Dendritic cell treated with granulocyte-macrophage colony-stimulating factor and Interleukin-4, amounts not matched to agents 40 ng/mL and 50 ng/mL, for 4 days (primary cell): ENCODE measurements around the gene PDE10A.
"Not testable (repeated sequence)": the region's sequence is repeated elsewhere in the genome, so short reads cannot be mapped to it uniquely, and the experiment has no call there.

Source experiments
- H3K27ac Mint-ChIP-seq: one replicate; pipeline ENCODE4 v1.8.0; 2022; ENCODE audit warnings: mild to moderate bottlenecking, mixed read lengths
- H3K27me3 Mint-ChIP-seq: one replicate; pipeline ENCODE4 v1.8.0; 2022; ENCODE audit warnings: mild to moderate bottlenecking, mixed read lengths
- H3K36me3 Mint-ChIP-seq: one replicate; pipeline ENCODE4 v1.8.0; 2022; ENCODE audit warnings: low read depth, mixed read lengths
- H3K4me1 Mint-ChIP-seq: one replicate; pipeline ENCODE4 v1.8.0; 2022; ENCODE audit warnings: low read depth, mixed read lengths
- H3K4me3 Mint-ChIP-seq: one replicate; pipeline ENCODE4 v1.8.0; 2022; ENCODE audit warnings: mild to moderate bottlenecking, moderate library complexity, mixed read lengths
- H3K9me3 Mint-ChIP-seq: one replicate; pipeline ENCODE4 v1.8.0; 2022; ENCODE audit warnings: mixed read lengths
- intact Hi-C: fragments of 100-400 bp; cut with micrococcal nuclease; formaldehyde crosslinking; loops from one replicate; pipeline ENCODE4 v1.15.0; 2022

The PDE10A gene

DNA sequence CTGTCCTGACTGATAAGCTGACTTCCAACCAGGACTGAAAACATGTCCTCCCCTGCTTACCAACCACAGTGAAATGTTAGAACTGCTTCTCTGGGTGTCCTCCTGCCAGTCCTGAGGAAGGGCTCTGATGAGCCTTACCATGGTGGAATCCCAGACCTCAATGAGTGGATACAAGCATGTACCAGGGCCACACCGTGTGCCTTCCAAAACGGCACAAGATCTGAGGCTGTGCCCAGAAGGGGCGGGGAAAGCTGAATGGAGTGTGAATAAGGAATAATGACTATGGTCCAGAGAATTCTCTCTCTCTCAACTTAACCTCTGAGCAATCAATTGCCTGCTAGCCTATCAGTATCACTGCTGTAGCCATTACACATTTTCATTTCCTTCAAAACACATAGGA, 51.7 kb downstream of the PDE10A start:
- H3K27ac Mint-ChIP-seq: no peak overlapping the region
- no peaks in the 10 kb centered on the region for H3K9me3 Mint-ChIP-seq
- H3K27me3 Mint-ChIP-seq: no peaks in the 10 kb centered on the region
- H3K36me3 Mint-ChIP-seq: no peaks in the 10 kb centered on the region
- H3K4me3 Mint-ChIP-seq: no peak overlapping the region
- intact Hi-C loops: no loop called here
- H3K4me1 Mint-ChIP-seq: no peaks in the 10 kb centered on the region

DNA sequence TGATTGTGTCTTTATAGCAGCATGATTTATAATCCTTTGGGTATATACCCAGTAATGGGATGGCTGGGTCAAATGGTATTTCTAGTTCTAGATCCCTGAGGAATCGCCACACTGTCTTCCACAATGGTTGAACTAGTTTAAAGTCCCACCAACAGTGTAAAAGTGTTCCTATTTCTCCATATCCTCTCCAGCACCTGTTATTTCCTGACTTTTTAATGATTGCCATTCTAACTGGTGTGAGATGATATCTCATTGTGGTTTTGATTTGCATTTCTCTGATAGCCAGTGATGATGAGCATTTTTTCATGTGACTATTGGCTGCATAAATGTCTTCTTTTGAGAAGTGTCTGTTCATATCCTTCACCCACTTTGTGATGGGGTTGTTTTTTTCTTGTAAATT, 54.5 kb downstream of the PDE10A start:
- H3K4me3 Mint-ChIP-seq, intact Hi-C loops, H3K36me3 Mint-ChIP-seq, H3K4me1 Mint-ChIP-seq, H3K27me3 Mint-ChIP-seq, H3K9me3 Mint-ChIP-seq, H3K27ac Mint-ChIP-seq: not testable (repeated sequence)

DNA sequence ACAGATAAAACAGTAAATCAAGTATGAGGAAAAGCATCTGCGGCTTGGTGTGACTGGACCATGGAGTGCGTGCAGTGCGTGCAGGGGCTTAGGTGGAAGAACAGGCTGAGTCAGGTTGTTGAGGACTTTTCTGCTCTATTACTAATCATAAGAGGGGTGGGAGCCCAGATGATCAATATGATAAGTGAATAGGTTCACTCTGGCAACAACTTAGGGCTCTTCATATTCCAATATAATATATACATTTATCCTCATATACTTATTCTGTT, 56.4 kb downstream of the PDE10A start:
- Mint-ChIP-seq H3K27me3 (no peaks in the 10 kb centered on the region), H3K9me3 (no peaks in the 10 kb centered on the region)

DNA sequence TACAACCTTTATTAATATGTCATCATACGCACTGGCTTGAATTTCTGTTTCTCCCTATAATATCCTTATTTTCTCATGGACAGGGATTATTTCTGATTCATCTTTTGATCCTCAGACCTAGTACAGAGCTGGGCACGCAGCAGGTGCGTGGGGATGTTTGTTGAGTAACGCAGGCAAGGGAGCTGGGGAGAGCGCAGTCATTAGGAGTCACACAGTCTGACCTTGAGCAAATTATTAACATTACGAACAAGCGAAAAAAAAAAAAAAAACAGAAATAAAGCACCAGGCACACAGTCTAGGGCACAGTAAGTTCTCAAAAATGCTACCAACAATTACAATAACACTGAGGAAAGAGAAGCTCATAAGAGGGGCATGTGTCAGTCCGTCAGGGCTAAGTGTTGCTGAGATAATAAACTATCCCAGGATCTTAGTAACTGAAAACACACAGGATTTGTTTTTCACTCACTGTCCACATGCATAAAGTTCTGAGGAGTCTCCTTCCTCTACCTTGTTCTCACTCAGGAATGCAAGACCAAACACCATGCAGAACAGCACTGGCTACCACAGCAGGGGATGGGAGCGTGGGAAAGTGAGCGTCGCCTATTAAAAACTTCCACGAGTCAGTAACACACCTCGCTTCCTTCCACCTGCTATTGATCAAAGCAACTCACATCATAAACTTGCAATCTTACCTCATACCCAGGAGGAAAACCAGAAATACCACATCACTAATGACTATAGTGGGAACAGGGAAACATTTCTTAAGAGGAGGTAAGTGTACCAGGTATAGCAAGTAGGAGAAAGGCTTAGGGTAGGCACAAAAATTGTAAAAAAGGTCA, 56.9 kb downstream of the PDE10A start:
- Mint-ChIP-seq H3K27ac (no peak overlapping the region), H3K4me1 (no peaks in the 10 kb centered on the region), H3K9me3 (peaks cover under 1% of the 10 kb centered on the region)

More for the DNA sequence above, 56.4 kb downstream of the PDE10A start:
- Mint-ChIP-seq H3K36me3 (no peaks in the 10 kb centered on the region), H3K27ac (no peak overlapping the region), H3K4me1 (no peaks in the 10 kb centered on the region), H3K4me3 (no peak overlapping the region)
- intact Hi-C loops: no loop called here

DNA sequence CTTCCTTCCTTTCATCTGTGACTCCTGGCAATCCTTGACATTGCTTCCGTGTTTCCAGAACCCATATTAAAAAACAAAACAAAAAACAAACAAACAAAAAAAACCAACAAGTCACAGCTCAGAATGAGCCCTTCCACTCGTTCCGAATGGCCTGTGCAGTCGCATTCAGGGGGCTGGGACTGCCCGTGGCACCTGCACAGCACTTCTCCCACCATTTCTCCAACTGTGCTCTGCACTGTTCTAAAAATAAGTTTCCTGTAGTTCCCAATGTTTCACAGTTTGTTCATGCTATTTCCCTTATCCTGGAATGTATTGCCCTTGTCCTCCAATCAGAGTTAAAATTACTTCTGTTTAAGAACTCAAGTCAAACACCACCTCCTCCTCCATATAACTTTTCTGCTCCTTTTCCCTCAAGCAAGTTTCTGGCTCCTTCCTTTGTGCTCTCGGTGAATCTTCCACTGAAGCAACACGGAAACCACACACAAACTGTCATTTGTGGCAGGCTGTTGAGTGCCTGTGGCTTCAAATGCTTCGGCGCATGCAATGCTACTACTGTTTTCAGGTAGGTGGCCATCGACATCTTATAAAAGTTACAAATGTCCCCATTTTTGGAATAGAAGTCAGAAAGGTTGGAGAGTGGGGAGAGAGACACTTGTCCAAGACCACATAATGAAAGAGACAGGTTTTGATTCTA, 57.7 kb downstream of the PDE10A start:
- Mint-ChIP-seq H3K4me1 (no peaks in the 10 kb centered on the region), H3K27ac (no peak overlapping the region), H3K27me3 (no peaks in the 10 kb centered on the region), H3K36me3 (no peaks in the 10 kb centered on the region), H3K4me3 (no peak overlapping the region), H3K9me3 (peaks cover 8% of the 10 kb centered on the region)
- intact Hi-C loops: no loop called here

More for the DNA sequence above, 56.9 kb downstream of the PDE10A start:
- no peak overlapping the region for H3K4me3 Mint-ChIP-seq
- H3K27me3 Mint-ChIP-seq: no peaks in the 10 kb centered on the region
- intact Hi-C loops: no loop called here
- H3K36me3 Mint-ChIP-seq: no peaks in the 10 kb centered on the region

DNA sequence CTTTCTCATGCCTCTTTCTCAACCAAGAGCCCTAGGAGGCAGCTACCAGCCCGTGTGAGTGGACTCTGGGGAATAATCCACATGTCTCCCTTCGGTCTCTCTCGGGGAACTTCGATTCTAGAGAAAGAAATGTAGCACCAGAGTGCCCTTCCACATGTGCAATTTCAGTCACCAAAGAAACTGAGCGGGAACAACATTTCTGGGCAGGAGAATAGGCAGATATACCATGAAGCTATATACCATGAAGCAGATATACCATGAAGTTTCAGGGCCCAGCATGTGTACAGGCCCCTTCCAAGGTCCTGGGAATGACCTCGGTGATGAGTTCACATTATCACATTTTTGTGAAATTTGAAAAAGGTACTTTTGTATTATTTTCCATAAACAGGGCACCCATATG, 60.8 kb downstream of the PDE10A start:
- H3K27me3 Mint-ChIP-seq: no peaks in the 10 kb centered on the region
- no peak overlapping the region for H3K4me3 Mint-ChIP-seq
- H3K9me3 Mint-ChIP-seq: peaks cover 13% of the 10 kb centered on the region
- H3K27ac Mint-ChIP-seq: no peak overlapping the region
- H3K36me3 Mint-ChIP-seq: no peaks in the 10 kb centered on the region
- no peaks in the 10 kb centered on the region for H3K4me1 Mint-ChIP-seq
- intact Hi-C loops: no loop called here

DNA sequence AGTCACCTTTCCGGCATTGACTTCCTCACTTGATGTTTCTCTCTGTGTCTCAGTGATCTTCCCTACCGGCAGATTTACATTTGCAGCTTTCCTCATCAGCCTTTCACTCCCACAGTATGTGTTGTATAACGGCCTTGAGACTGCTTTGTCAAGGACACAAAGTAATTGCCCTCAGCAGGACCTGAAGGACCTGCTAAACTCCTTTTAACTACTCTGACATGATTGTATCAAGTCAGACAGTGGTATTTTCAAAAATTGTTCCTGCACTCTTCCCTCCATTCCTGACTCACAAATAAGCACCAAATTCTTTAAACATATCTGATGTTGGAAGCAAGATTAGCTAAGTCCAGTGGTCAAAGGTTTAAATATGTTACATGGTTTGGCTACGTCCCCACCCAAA, 62.4 kb downstream of the PDE10A start:
- H3K27me3 Mint-ChIP-seq: no peaks in the 10 kb centered on the region
- H3K9me3 Mint-ChIP-seq: peaks cover 26% of the 10 kb centered on the region
- no peak overlapping the region for H3K4me3 Mint-ChIP-seq
- no peak overlapping the region for H3K27ac Mint-ChIP-seq
- H3K4me1 Mint-ChIP-seq: no peaks in the 10 kb centered on the region
- no peaks in the 10 kb centered on the region for H3K36me3 Mint-ChIP-seq
- intact Hi-C loops: no loop called here

DNA sequence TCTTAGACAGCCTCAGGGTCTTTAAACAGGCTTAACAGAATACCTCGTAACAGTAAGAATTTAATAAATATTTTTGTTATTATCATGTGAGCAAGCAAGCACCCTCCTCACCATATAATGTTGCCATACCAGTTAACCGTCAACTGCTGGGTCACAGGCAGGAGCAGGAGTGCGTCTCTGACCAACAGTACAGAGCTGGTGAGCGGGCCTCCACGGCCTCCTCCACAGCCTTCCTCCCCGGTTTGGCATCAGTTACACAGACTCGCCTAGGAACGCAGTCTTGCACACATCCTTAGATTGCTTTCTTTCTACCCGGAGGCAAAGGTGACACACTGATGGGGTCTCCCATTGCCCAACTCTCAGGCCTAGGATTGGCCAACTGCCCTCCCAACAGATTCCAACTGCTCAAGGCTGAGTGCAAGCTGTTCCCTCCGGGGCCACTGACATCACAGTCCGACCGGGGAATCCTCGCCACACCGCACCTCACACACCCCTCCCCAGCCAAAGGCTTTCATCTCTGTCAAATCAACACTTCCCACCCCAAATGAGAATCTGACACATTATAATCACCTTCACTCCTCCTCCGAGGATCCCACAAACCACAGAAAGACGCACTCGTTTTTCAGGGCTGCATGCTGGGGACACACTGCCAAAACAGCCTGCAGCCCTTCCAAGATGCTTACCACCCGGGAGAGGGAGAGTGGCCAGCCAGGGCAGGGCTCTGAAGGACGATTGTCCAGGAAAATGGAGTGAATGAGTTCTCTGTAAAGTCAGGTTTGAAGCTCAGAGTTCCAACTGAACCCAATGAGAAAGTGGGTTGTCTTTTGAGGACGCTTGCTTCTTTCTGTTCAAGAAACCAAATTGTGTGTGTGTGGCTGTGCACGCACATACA, 63.2 kb downstream of the PDE10A start:
- intact Hi-C loops: no loop called here
- Mint-ChIP-seq H3K27ac (no peak overlapping the region), H3K4me3 (no peak overlapping the region), H3K9me3 (peaks cover 26% of the 10 kb centered on the region), H3K36me3 (no peaks in the 10 kb centered on the region), H3K27me3 (no peaks in the 10 kb centered on the region), H3K4me1 (no peaks in the 10 kb centered on the region)

DNA sequence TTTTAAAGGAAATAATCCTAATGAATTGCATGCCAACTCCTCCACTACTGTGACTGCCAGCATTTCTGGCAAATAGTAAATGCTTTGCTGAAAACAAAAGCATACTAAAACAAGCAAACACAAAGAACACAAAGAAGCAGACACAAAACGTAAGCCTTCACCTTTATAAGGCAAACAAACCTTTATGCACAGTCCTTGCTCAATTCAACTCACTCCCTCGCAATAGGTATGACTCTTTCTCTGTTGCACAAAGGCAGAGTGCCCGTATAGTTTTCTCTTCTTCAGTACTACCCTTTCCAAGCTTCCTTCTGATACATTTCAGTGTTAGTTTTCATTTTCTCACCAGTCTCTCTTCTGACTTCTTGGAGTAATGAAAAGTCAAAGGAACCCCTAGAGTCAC, 63.9 kb downstream of the PDE10A start:
- H3K27ac Mint-ChIP-seq: no peak overlapping the region
- no peak overlapping the region for H3K4me3 Mint-ChIP-seq
- H3K27me3 Mint-ChIP-seq: no peaks in the 10 kb centered on the region
- H3K9me3 Mint-ChIP-seq: peaks cover 26% of the 10 kb centered on the region
- no peaks in the 10 kb centered on the region for H3K4me1 Mint-ChIP-seq
- no peaks in the 10 kb centered on the region for H3K36me3 Mint-ChIP-seq
- intact Hi-C loops: no loop called here

DNA sequence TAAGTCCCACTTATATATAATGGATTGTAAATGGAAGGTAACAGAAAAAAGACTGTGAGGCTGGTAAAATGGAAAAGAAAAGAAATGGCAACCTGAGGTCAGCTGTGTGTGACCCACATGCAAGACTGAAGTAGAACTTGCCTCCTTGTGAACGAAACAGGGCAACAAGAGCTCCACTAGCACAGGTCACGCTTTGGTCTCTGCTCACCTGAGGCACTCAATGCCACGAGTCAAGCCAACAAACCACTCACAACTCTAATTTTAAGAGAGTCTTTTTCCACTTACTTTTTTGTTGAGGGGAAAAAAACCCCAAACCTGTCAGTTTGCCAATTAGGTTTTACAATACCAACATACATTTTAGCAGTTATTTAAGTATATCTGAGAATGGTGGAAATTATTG, 65.2 kb downstream of the PDE10A start:
- Mint-ChIP-seq H3K4me3 (no peak overlapping the region), H3K27ac (no peak overlapping the region), H3K27me3 (no peaks in the 10 kb centered on the region), H3K9me3 (peaks cover 31% of the 10 kb centered on the region), H3K36me3 (no peaks in the 10 kb centered on the region), H3K4me1 (no peaks in the 10 kb centered on the region)
- intact Hi-C loops: no loop called here

DNA sequence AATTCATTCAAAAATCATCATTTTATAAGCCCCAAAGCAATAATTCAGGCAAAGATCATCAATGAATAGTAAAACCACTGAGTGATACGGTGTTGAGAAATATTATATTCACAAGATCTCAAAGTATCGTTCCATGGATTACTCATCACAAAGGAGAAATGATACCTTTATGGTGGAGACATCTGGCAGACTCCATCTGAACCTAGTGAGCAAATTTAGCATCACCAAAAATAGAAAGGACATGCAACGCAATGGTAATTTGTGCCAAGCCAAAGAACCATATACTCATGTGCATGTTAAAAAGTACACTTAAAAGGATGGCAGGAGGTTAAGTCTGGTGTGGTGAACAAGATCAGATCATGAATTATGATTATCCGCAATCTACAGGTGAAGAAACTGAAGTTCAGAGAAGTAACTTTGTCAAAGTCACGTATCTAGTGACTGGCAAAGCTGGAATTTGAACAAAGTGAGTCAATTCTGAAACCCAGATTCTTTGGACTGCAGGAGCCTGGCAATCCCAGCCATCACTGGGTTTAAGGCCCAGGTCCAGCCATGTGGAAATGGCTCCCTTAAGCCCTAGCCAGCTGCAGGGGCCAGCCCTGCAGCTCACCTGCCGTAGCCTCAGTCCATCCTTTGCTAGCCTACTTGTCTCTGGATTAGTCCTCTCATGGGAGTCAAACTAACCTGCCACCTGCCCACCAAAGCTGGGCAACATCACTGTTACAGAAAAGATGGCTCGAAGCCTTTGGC, 68.3 kb downstream of the PDE10A start:
- H3K4me1 Mint-ChIP-seq: no peaks in the 10 kb centered on the region
- no peak overlapping the region for H3K4me3 Mint-ChIP-seq
- peaks cover 30% of the 10 kb centered on the region for H3K9me3 Mint-ChIP-seq
- H3K27me3 Mint-ChIP-seq: no peaks in the 10 kb centered on the region
- no peaks in the 10 kb centered on the region for H3K36me3 Mint-ChIP-seq
- intact Hi-C loops: no loop called here
- no peak overlapping the region for H3K27ac Mint-ChIP-seq

DNA sequence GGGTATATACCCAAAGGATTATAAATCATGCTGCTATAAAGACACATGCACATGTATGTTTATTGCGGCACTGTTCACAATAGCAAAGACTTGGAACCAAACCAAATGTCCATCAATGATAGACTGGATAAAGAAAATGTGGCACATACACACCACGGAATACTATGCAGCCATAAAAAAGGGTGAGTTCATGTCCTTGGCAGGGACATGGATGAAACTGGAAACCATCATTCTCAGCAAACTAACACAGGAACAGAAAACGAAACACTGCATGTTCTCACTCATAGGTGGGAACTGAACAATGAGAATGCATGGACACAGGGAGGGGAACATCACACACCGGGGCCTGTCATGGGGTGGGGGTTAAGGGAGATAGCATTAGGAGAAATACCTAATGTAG, 70.1 kb downstream of the PDE10A start:
- H3K36me3 Mint-ChIP-seq, H3K27ac Mint-ChIP-seq, H3K4me3 Mint-ChIP-seq, H3K4me1 Mint-ChIP-seq, H3K27me3 Mint-ChIP-seq, intact Hi-C loops: not testable (repeated sequence)
- peaks cover 30% of the 10 kb centered on the region for H3K9me3 Mint-ChIP-seq

DNA sequence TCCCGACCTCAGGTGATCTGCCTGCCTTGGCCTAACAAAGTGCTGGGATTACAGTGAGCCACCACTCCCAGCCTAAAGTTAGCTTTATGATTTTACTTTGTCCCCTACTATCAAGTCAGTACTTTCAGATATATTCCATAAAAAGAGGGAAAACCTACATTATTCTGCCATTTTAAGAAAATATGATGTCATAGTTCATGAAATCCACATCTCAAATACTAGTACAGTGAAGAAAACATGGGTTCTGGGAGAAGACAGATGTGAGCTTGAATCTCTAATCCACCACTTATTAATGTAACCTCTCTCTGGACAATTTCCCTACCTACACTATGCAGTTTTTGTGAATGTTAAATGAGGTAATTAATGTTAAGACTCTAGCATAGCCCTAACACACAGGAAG, 74.5 kb downstream of the PDE10A start:
- no peak overlapping the region for H3K4me3 Mint-ChIP-seq
- no peak overlapping the region for H3K27ac Mint-ChIP-seq
- H3K36me3 Mint-ChIP-seq: no peaks in the 10 kb centered on the region
- intact Hi-C loops: no loop called here
- peaks cover 47% of the 10 kb centered on the region for H3K9me3 Mint-ChIP-seq
- no peaks in the 10 kb centered on the region for H3K4me1 Mint-ChIP-seq
- H3K27me3 Mint-ChIP-seq: no peaks in the 10 kb centered on the region

DNA sequence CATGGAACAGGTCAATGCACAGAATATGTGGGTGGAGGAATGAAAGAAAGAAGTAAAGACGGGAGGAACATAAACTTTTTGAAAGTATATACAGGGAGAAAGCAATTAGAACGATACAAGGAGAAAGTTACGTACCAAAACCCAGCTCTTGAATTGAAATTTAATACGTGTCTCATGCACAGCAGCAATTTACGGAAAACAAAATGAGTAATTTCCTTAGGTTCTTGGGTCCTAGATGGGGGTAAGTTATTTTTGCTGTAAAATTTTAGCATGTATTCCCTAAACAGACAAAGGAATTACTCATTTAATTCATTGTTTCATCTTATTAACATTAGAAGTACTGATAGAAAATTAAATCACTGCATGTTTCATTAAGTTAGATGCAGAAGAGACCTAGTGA, 75.8 kb downstream of the PDE10A start:
- H3K27ac Mint-ChIP-seq: no peak overlapping the region
- no peaks in the 10 kb centered on the region for H3K27me3 Mint-ChIP-seq
- intact Hi-C loops: no loop called here
- no peaks in the 10 kb centered on the region for H3K4me1 Mint-ChIP-seq
- peaks cover 39% of the 10 kb centered on the region for H3K9me3 Mint-ChIP-seq
- H3K4me3 Mint-ChIP-seq: no peak overlapping the region
- no peaks in the 10 kb centered on the region for H3K36me3 Mint-ChIP-seq
